Neural cell (in vitro differentiated cells): ENCODE measurements around the gene LILRB3. TPM values are rescaled to one million over a fixed set of nuclear protein-coding genes. Genes with fewer than 3 reads are reported as not detected.

Source experiments
- H2AFZ ChIP-seq: fragments of 200-600, 300-800 bp; sonication (generic), shearing (Covaris generic); 2 replicates; pipeline ENCODE4 v1.6.0; 2014; ENCODE audit warnings: low read depth, mild to moderate bottlenecking, antibody characterized with exemption, low read length, moderate library complexity
- H3F3A ChIP-seq: fragments of 200-600 bp; shearing (Covaris generic); 2 replicates; pipeline ENCODE4 v1.6.1; 2016; ENCODE audit warnings: mild to moderate bottlenecking, moderate library complexity, mixed read lengths, antibody characterized with exemption, low read length; ENCODE audit not compliant: insufficient read depth, poor library complexity, severe bottlenecking
- H3K27ac ChIP-seq: fragments of 200-600, 300-800 bp; sonication (generic), shearing (Covaris generic); 2 replicates; pipeline ENCODE4 v1.5.1; 2014; ENCODE audit warnings: mild to moderate bottlenecking, low read length, moderate library complexity
- H3K27me3 ChIP-seq: fragments of 300-800, 200-600 bp; sonication (generic), shearing (Covaris generic); 2 replicates; pipeline ENCODE4 v1.6.0; 2014; ENCODE audit warnings: mild to moderate bottlenecking, low read depth, low read length, moderate library complexity; ENCODE audit not compliant: insufficient read depth
- H3K36me3 ChIP-seq: fragments of 300-800, 200-600 bp; sonication (generic), shearing (Covaris generic); 2 replicates; pipeline ENCODE4 v1.5.1; 2014; ENCODE audit warnings: mild to moderate bottlenecking, antibody characterized with exemption, low read length, moderate library complexity; ENCODE audit not compliant: insufficient read depth
- H3K4me2 ChIP-seq: fragments of 300-800, 200-600 bp; sonication (generic), shearing (Covaris generic); 2 replicates; pipeline ENCODE4 v1.6.0; 2014; ENCODE audit warnings: mild to moderate bottlenecking, low read length
- H3K4me3 ChIP-seq: fragments of 300-800, 200-600 bp; sonication (generic), shearing (Covaris generic); 2 replicates; pipeline ENCODE4 v1.5.1; 2014; ENCODE audit warnings: mild to moderate bottlenecking, low read length, moderate library complexity
- H3K79me2 ChIP-seq: fragments of 200-600 bp; shearing (Covaris generic); replicated peaks from 2 replicates; pipeline ENCODE4 v1.6.0; 2014; ENCODE audit warnings: mild to moderate bottlenecking, low read length, moderate library complexity; ENCODE audit not compliant: insufficient read depth
- H3K9ac ChIP-seq: fragments of 300-800, 200-600 bp; sonication (generic), shearing (Covaris generic); 2 replicates; pipeline ENCODE4 v1.6.1; 2016; ENCODE audit warnings: mild to moderate bottlenecking, low read length, mixed read lengths
- H3K9me2 ChIP-seq: fragments of 200-600 bp; shearing (Covaris generic); 2 replicates; pipeline ENCODE4 v1.6.1; 2016; ENCODE audit warnings: mild to moderate bottlenecking, low read length, mixed read lengths; ENCODE audit not compliant: insufficient read depth
- H3K9me3 ChIP-seq: fragments of 200-600, 300-800 bp; sonication (generic), shearing (Covaris generic); 2 replicates; pipeline ENCODE4 v1.6.1; 2016; ENCODE audit warnings: mild to moderate bottlenecking, mixed run types, low read length, moderate library complexity, mixed read lengths
- H4K20me1 ChIP-seq: fragments of 200-600 bp; shearing (Covaris generic); 2 replicates; pipeline ENCODE4 v1.6.1; 2016; ENCODE audit warnings: mild to moderate bottlenecking, mixed run types; ENCODE audit not compliant: insufficient read depth
- EP300 ChIP-seq: fragments of 450-650 bp; conservative IDR thresholded peaks from 2 replicates; pipeline ENCODE4 v1.6.1; 2014; ENCODE audit warnings: antibody characterized with exemption, mild to moderate bottlenecking, moderate library complexity; ENCODE audit not compliant: poor library complexity, severe bottlenecking
- EZH2 ChIP-seq: fragments of 200-600, 300-800 bp; shearing (Covaris generic), sonication (generic); IDR thresholded peaks from 2 replicates; pipeline ENCODE4 v1.6.1; 2014; ENCODE audit warnings: antibody characterized with exemption, low read length, borderline replicate concordance, mild to moderate bottlenecking; ENCODE audit not compliant: insufficient read depth, poor library complexity, severe bottlenecking
- MXI1 ChIP-seq: fragments of 450-650 bp; conservative IDR thresholded peaks from 2 replicates; pipeline ENCODE4 v1.6.1; 2014; ENCODE audit warnings: antibody characterized with exemption, mild to moderate bottlenecking; ENCODE audit not compliant: poor library complexity, severe bottlenecking
- POLR2AphosphoS5 ChIP-seq: IDR thresholded peaks from 2 replicates; pipeline ENCODE4 v1.6.1; 2012
- RAD21 ChIP-seq: fragments of 450-650 bp; conservative IDR thresholded peaks from 2 replicates; pipeline ENCODE4 v1.6.1; 2014; ENCODE audit warnings: antibody characterized with exemption, mild to moderate bottlenecking, moderate library complexity
- REST ChIP-seq: IDR thresholded peaks from 2 replicates; pipeline ENCODE4 v1.6.1; 2012; ENCODE audit warnings: borderline replicate concordance
- SMC3 ChIP-seq: fragments of 450-650 bp; conservative IDR thresholded peaks from 2 replicates; pipeline ENCODE4 v1.6.1; 2014; ENCODE audit warnings: antibody characterized with exemption, mild to moderate bottlenecking, moderate library complexity; ENCODE audit not compliant: poor library complexity
- TAF1 ChIP-seq: IDR thresholded peaks from 2 replicates; pipeline ENCODE4 v1.6.1; 2012; ENCODE audit warnings: low read depth
- polyA plus RNA-seq: library from polyadenylated mRNA; depleted of rRNA; stranded (reverse); fragments of >200 nt; gene quantifications from 2 replicates; pipeline ENCODE4 v1.2.3, GENCODE V29; 2014
- TF ChIP-seq, protein P1 (sequence below): fragments of 450-650 bp; IDR thresholded peaks from 2 replicates; pipeline ENCODE4 v1.5.1; 2014; ENCODE audit warnings: antibody characterized with exemption, mild to moderate bottlenecking, moderate library complexity; ENCODE audit not compliant: poor library complexity, severe bottlenecking

Gene LILRB3
- polyA plus RNA-seq, 1 donor from 2014 or later = not detected

DNA sequence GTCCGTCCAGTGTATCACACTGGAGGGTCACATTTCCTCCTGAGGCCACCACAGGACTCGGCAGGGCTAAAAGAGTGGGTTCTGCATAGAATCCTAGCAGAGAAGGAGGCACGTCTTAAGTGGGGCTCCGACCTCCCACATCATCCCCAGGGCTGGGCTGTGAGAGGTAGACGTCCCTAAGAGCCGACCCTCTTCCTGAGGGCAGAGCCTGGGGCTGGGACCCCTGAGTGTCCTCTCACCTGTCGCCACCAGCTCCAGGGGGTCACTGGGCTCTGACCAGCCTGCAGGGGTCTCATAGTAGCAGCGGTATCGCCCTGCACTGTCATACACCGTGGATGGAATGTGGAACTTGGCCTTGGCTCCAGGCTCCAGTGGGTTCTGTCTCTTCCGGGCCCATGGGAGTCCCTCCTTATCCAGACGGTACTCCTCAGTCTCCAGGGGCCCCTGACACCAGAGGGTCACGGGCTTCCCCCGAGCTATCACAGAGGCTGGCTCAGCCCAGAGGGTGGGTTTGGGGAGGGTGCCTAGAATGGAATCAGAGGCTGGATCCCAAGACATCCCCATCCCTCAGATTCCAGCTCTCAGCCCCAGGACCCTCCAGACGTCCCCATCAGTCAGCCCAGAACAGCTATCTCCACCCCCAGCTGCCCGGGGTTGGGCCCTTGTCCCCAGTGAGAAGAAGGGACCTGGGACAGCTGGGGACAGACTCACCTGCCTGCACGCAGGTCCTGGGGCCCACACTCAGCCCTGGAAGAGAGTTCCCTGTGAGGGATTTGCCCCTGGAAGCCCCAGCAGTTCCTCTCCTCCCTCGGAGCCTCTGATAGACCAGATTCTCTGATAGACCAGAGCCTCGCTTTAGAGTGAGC, 33.7 kb upstream of the LILRB3 start:
- Histone ChIP-seq H3K9me3 (no peaks in the 10 kb centered on the region), H3K4me3 (no peak overlapping the region), H2AFZ (no peak overlapping the region), H3K27me3 (no peaks in the 10 kb centered on the region), H3K9me2 (no peaks in the 10 kb centered on the region), H3K9ac (no peak overlapping the region), H3K27ac (no peak overlapping the region), H3K4me2 (no peak overlapping the region), H3K79me2 (no peaks in the 10 kb centered on the region), H4K20me1 (no peaks in the 10 kb centered on the region), H3F3A (no peaks in the 10 kb centered on the region), H3K36me3 (no peaks in the 10 kb centered on the region)
- no peak for TF ChIP-seq MXI1

GRCh38 chr19:54255105-54255775, 32.4 kb upstream of the LILRB3 start:
- Histone ChIP-seq H3K9ac (no peak overlapping the region), H4K20me1 (no peaks in the 10 kb centered on the region), H3K27ac (no peak overlapping the region), H3F3A (no peaks in the 10 kb centered on the region), H3K9me2 (no peaks in the 10 kb centered on the region), H3K9me3 (no peaks in the 10 kb centered on the region), H3K27me3 (no peaks in the 10 kb centered on the region), H3K36me3 (no peaks in the 10 kb centered on the region), H3K4me2 (no peak overlapping the region), H3K79me2 (no peaks in the 10 kb centered on the region), H3K4me3 (no peak overlapping the region), H2AFZ (no peak overlapping the region)
- TF ChIP-seq TAF1 (no peak), MXI1 (no peak), RAD21 (no peak), EZH2 (no peak), EP300 (no peak), SMC3 (no peak), POLR2AphosphoS5 (no peak), REST (no peak)
- TF ChIP-seq, protein P1, sequence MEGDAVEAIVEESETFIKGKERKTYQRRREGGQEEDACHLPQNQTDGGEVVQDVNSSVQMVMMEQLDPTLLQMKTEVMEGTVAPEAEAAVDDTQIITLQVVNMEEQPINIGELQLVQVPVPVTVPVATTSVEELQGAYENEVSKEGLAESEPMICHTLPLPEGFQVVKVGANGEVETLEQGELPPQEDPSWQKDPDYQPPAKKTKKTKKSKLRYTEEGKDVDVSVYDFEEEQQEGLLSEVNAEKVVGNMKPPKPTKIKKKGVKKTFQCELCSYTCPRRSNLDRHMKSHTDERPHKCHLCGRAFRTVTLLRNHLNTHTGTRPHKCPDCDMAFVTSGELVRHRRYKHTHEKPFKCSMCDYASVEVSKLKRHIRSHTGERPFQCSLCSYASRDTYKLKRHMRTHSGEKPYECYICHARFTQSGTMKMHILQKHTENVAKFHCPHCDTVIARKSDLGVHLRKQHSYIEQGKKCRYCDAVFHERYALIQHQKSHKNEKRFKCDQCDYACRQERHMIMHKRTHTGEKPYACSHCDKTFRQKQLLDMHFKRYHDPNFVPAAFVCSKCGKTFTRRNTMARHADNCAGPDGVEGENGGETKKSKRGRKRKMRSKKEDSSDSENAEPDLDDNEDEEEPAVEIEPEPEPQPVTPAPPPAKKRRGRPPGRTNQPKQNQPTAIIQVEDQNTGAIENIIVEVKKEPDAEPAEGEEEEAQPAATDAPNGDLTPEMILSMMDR = no peak
